OCI-LY7 (cell line): ENCODE data around the gene MIA2.
"Not testable (repeated sequence)": the region's sequence is repeated elsewhere in the genome, so short reads cannot be mapped to it uniquely, and the experiment has no call there.

Experiments used
- CTCF ChIP-seq: fragments of 200-600 bp; sonication (generic); conservative IDR thresholded peaks from 2 replicates; pipeline ENCODE4 v1.5.1; 2014; ENCODE audit warnings: mild to moderate bottlenecking, antibody characterized with exemption, low read length, moderate library complexity, mixed read lengths
- EZH2phosphoT487 ChIP-seq: fragments of 200-600 bp; sonication (generic); IDR thresholded peaks from 2 replicates; pipeline ENCODE4 v1.6.1; 2018; ENCODE audit warnings: low read depth, borderline replicate concordance, mild to moderate bottlenecking, mixed run types, antibody characterized with exemption, low read length, moderate library complexity, mixed read lengths

DNA sequence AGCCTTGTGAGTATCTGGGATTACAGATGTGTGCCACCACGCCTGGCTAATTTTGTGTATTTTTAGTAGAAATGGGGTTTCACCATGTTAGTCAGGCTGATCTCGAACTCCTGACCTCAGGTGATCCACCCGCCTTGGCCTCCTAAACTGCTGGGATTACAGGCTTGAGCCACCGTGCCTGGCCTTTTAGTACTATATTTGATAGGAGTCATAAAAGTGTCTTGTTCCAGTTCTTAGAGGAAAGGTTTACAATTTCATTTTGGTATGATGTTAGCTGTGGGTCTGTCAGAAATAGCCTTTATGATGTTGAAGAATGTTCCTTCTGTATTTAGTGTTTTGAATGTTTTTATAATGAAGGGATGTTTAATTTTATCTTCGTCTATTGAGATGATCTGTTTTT is 127.8 kb downstream of the MIA2 start:
- not testable (repeated sequence) for TF ChIP-seq CTCF, EZH2phosphoT487
